Measurements from ENCODE around the gene NDUFS3. TPM values are rescaled to one million over a fixed set of nuclear protein-coding genes. Genes with fewer than 3 reads are reported as not detected.

NDUFS3 gene
- total RNA-seq, 1 experiment from 2014 or later, result 135 TPM

DNA sequence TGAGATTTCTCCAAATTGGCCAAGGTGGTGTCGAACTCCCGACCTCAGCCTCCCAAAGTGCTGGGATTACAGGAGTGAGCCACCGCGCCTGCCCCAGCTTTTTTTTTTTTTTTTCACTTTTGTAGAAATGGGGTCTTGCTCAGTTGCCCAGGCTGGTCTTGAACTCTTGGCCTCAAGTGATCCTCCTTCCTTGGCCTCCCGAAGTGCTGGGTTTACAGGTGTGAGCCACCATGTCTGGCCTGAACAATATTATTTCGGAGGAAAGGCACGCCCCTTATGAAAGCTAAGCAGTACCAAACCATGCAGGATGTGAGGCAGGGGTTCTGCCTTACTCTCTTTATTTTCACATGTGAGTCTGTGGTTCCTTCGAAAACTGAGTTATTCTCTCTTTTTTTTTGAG, 47.4 kb downstream of the NDUFS3 start:
- Histone ChIP-seq H3K36me3 (ENCODE audit: control insufficient read depth, insufficient read depth, low read length) (peaks cover 28% of the 10 kb centered on the region), H3K4me1 (ENCODE audit: control insufficient read depth, insufficient read depth, low read length) (no peaks in the 10 kb centered on the region), H3K9me3 (ENCODE audit: control insufficient read depth, insufficient read depth, low read depth, low read length) (no peaks in the 10 kb centered on the region), H3K4me3 (ENCODE audit: low read depth in 2 of 2, low read length in 2 of 2) (no peak overlapping the region), H3K27ac (ENCODE audit: low read length) (no peak overlapping the region), H3K27me3 (ENCODE audit: control insufficient read depth, insufficient read depth, low read length) (no peaks in the 10 kb centered on the region)
- ChIA-PET CTCF (interaction anchor here (0.7 kb wide), 1 partner anchor 59 kb away, joined by 5 read pairs; no protein-coding TSS in a partner anchor), POLR2A (interaction anchor here (0.5 to 0.6 kb wide), 4 partner anchors 47 to 428 kb away, joined by 3 to 13 read pairs (median 4); no protein-coding TSS in a partner anchor)
- no peak for DNase-seq (ENCODE audit: low read depth, low spot score)
- TF ChIP-seq, protein P1, sequence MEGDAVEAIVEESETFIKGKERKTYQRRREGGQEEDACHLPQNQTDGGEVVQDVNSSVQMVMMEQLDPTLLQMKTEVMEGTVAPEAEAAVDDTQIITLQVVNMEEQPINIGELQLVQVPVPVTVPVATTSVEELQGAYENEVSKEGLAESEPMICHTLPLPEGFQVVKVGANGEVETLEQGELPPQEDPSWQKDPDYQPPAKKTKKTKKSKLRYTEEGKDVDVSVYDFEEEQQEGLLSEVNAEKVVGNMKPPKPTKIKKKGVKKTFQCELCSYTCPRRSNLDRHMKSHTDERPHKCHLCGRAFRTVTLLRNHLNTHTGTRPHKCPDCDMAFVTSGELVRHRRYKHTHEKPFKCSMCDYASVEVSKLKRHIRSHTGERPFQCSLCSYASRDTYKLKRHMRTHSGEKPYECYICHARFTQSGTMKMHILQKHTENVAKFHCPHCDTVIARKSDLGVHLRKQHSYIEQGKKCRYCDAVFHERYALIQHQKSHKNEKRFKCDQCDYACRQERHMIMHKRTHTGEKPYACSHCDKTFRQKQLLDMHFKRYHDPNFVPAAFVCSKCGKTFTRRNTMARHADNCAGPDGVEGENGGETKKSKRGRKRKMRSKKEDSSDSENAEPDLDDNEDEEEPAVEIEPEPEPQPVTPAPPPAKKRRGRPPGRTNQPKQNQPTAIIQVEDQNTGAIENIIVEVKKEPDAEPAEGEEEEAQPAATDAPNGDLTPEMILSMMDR (IDR thresholded peaks at IDR 0.05), result no peak
- TF ChIP-seq SIN3A (IDR thresholded peaks at IDR 0.05; ENCODE audit: borderline replicate concordance, insufficient read depth, low read depth, low read length) (no peak), POLR2AphosphoS5 (IDR thresholded peaks at IDR 0.05; ENCODE audit: low read depth, low read length) (no peak), TCF7L2 (IDR thresholded peaks at IDR 0.05; ENCODE audit: low read depth, low read length) (no peak)
- TF ChIP-seq, protein P2, sequence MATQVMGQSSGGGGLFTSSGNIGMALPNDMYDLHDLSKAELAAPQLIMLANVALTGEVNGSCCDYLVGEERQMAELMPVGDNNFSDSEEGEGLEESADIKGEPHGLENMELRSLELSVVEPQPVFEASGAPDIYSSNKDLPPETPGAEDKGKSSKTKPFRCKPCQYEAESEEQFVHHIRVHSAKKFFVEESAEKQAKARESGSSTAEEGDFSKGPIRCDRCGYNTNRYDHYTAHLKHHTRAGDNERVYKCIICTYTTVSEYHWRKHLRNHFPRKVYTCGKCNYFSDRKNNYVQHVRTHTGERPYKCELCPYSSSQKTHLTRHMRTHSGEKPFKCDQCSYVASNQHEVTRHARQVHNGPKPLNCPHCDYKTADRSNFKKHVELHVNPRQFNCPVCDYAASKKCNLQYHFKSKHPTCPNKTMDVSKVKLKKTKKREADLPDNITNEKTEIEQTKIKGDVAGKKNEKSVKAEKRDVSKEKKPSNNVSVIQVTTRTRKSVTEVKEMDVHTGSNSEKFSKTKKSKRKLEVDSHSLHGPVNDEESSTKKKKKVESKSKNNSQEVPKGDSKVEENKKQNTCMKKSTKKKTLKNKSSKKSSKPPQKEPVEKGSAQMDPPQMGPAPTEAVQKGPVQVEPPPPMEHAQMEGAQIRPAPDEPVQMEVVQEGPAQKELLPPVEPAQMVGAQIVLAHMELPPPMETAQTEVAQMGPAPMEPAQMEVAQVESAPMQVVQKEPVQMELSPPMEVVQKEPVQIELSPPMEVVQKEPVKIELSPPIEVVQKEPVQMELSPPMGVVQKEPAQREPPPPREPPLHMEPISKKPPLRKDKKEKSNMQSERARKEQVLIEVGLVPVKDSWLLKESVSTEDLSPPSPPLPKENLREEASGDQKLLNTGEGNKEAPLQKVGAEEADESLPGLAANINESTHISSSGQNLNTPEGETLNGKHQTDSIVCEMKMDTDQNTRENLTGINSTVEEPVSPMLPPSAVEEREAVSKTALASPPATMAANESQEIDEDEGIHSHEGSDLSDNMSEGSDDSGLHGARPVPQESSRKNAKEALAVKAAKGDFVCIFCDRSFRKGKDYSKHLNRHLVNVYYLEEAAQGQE (IDR thresholded peaks at IDR 0.05; ENCODE audit: insufficient read depth in 1 of 2, low read depth in 2 of 2, low read length in 1 of 2), result no peak
- BruUV-seq (replicated peaks), result no TSS peak
- ATAC-seq, result no peak
- intact Hi-C loops (cut with micrococcal nuclease; ENCODE audit: unreplicated experiment), result no loop called here
- in situ Hi-C loops (cut with HindIII; ENCODE audit: low pct_unique_long_range_greater_than_20kb, low sequenced_read_pairs), result no loop called here

DNA sequence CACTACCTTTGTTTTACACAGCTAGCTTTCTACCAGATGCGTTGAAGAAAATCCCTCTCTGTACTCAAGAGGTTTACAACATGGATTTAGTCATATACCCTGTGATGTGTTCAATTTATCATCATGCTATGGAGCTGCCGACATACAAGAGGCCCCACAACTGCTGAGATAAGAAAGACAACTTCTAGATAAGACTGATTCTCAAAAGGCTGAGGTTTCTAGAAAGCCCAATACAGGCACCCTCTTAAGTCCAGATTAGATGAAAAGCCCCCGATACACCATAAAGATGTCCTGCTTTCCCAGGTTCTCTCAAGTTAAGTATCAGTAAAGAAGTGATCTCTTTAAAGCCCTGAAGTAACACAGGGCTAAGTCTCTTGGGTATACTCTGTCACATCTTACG, 49.2 kb downstream of the NDUFS3 start:
- Histone ChIP-seq H3K36me3 (ENCODE audit: control insufficient read depth, insufficient read depth, low read length) (peaks cover 20% of the 10 kb centered on the region), H3K4me1 (ENCODE audit: control insufficient read depth, insufficient read depth, low read length) (no peaks in the 10 kb centered on the region), H3K9me3 (ENCODE audit: control insufficient read depth, insufficient read depth, low read depth, low read length) (no peaks in the 10 kb centered on the region), H3K27ac (ENCODE audit: low read length) (no peak overlapping the region), H3K4me3 (ENCODE audit: low read depth in 2 of 2, low read length in 2 of 2) (no peak overlapping the region), H3K27me3 (ENCODE audit: control insufficient read depth, insufficient read depth, low read length) (no peaks in the 10 kb centered on the region)
- BruUV-seq (replicated peaks), result no TSS peak
- TF ChIP-seq, protein P1 (IDR thresholded peaks at IDR 0.05), result no peak
- TF ChIP-seq TCF7L2 (IDR thresholded peaks at IDR 0.05; ENCODE audit: low read depth, low read length), result no peak
- no peak for TF ChIP-seq SIN3A (IDR thresholded peaks at IDR 0.05; ENCODE audit: borderline replicate concordance, insufficient read depth, low read depth, low read length)
- TF ChIP-seq, protein P2 (IDR thresholded peaks at IDR 0.05; ENCODE audit: insufficient read depth in 1 of 2, low read depth in 2 of 2, low read length in 1 of 2), result no peak
- TF ChIP-seq POLR2AphosphoS5 (IDR thresholded peaks at IDR 0.05; ENCODE audit: low read depth, low read length), result no peak
- DNase-seq (ENCODE audit: low read depth, low spot score) (no peak), ATAC-seq (no peak)
- intact Hi-C loops (cut with micrococcal nuclease; ENCODE audit: unreplicated experiment) (no loop called here), in situ Hi-C loops (cut with HindIII; ENCODE audit: low pct_unique_long_range_greater_than_20kb, low sequenced_read_pairs) (no loop called here)
- CTCF ChIA-PET, result interaction anchor here (0.6 kb wide), 1 partner anchor 280 kb away, joined by 7 read pairs; no protein-coding TSS in a partner anchor
- POLR2A ChIA-PET, result interaction anchor here (0.6 kb wide), 1 partner anchor 13 kb away, joined by 3 read pairs; no protein-coding TSS in a partner anchor
